Breast epithelium (tissue), 4 donors: ENCODE measurements around the gene NACC2. TPM values are rescaled to one million over a fixed set of nuclear protein-coding genes. Genes with fewer than 3 reads are reported as not detected.

ENCODE experiments used
- DNase-seq, 2 donors: peaks; one replicate each; pipeline ENCODE4 v3.0.0-alpha.2; 2019; ENCODE audit warnings: low spot score in 2 of 2
- H3K27ac ChIP-seq, 2 donors: fragments of 200-600 bp; sonication (generic) in 1 of 2; one replicate each; pipeline ENCODE4 v1.5.1; 2016 to 2019; ENCODE audit warnings: mild to moderate bottlenecking in 1 of 2
- H3K27me3 ChIP-seq, 2 donors: fragments of 200-600 bp; sonication (generic) in 1 of 2; one replicate each; pipeline versions ENCODE4 v1.5.1 to v1.6.0; 2017 to 2019; ENCODE audit warnings: control low read depth in 1 of 2, mild to moderate bottlenecking in 1 of 2
- H3K36me3 ChIP-seq: fragments of 200-600 bp; one replicate; pipeline ENCODE4 v1.5.1; 2019
- H3K4me1 ChIP-seq, 2 donors: fragments of 200-600 bp; sonication (generic); one replicate each; pipeline ENCODE4 v1.5.1; 2016 to 2019; ENCODE audit warnings: control low read depth in 1 of 2
- H3K4me3 ChIP-seq, 3 donors: fragments of 200-600 bp; sonication (generic); 1 replicate in 2 of 3; 2 replicates in 1 of 3; pipeline ENCODE4 v1.5.1; 2016 to 2019; ENCODE audit warnings: mild to moderate bottlenecking in 3 of 3, moderate library complexity in 2 of 3
- H3K9me3 ChIP-seq, 2 donors: fragments of 200-600 bp; sonication (generic) in 1 of 2; one replicate each; pipeline ENCODE4 v1.5.1; 2016 to 2019; ENCODE audit warnings: control low read depth in 1 of 2
- POLR2A ChIP-seq: fragments of 450-650 bp; IDR thresholded peaks from one replicate; pipeline ENCODE4 v1.6.1; 2016; ENCODE audit warnings: antibody characterized with exemption, mild to moderate bottlenecking, moderate library complexity
- POLR2AphosphoS5 ChIP-seq, 3 donors: sonication (generic); formaldehyde crosslinking; IDR thresholded peaks; one replicate each; pipeline ENCODE4 v1.6.1; 2017; ENCODE audit warnings: antibody characterized with exemption in 3 of 3
- intact Hi-C: fragments of 100-400 bp; cut with DNase I; formaldehyde crosslinking; loops from one replicate; pipeline ENCODE4 v1.15.1; 2023; ENCODE audit warnings: low total_unique reads
- total RNA-seq, 3 donors: library from RNA; depleted of rRNA; stranded (reverse); fragments of >200 nt; gene quantifications; one replicate each; pipeline ENCODE4 v1.1.0, GENCODE V29; 2016
- TF ChIP-seq, protein P1 (sequence below), 3 donors: fragments of 450-650 bp; IDR thresholded peaks; one replicate each; pipeline ENCODE4 v1.5.1; 2016 to 2017; ENCODE audit warnings: antibody characterized with exemption in 3 of 3, mild to moderate bottlenecking in 3 of 3, moderate library complexity in 3 of 3

Gene NACC2
- total RNA-seq, 3 donors from 2014 or later, result 14.0 to 24.2 (median 19.3) TPM

DNA sequence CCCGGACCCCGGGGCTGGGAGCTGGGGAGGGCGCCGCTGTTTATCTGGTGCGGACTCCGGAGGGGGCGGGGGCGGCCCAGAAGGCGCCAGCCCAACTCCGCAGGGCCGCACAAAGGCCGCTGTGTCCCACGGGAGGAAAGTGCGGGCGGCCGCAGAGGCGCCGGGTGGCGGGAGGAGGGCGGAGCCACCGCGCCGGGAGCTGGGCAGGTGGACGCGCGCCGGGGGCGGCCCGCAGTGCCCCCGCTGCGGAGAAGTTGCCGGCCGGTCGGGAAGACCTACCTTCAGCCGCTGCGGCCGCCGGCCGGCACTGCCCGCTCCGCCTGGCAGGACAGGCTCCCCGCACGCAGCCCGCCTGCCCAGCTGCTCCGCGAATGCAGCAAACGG lies 43.6 kb downstream of the NACC2 start:
- no peaks in the 10 kb centered on the region for H3K27me3 ChIP-seq
- H3K9me3 ChIP-seq, result no peaks in the 10 kb centered on the region
- DNase-seq, result no peak
- H3K27ac ChIP-seq, result peak overlapping the region; percentile 29 to 53
- intact Hi-C loops, result loop anchor here (2.0 kb wide), 1 partner anchor 31 kb away; no protein-coding TSS in a partner anchor
- H3K4me1 ChIP-seq, result peaks cover 10 to 22% of the 10 kb centered on the region in 2 donors
- no peaks in the 10 kb centered on the region for H3K36me3 ChIP-seq
- TF ChIP-seq POLR2AphosphoS5 (IDR thresholded peaks at IDR 0.05) (no peak), POLR2A (no peak)
- TF ChIP-seq, protein P1, sequence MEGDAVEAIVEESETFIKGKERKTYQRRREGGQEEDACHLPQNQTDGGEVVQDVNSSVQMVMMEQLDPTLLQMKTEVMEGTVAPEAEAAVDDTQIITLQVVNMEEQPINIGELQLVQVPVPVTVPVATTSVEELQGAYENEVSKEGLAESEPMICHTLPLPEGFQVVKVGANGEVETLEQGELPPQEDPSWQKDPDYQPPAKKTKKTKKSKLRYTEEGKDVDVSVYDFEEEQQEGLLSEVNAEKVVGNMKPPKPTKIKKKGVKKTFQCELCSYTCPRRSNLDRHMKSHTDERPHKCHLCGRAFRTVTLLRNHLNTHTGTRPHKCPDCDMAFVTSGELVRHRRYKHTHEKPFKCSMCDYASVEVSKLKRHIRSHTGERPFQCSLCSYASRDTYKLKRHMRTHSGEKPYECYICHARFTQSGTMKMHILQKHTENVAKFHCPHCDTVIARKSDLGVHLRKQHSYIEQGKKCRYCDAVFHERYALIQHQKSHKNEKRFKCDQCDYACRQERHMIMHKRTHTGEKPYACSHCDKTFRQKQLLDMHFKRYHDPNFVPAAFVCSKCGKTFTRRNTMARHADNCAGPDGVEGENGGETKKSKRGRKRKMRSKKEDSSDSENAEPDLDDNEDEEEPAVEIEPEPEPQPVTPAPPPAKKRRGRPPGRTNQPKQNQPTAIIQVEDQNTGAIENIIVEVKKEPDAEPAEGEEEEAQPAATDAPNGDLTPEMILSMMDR (IDR thresholded peaks at IDR 0.05), result no peak
- H3K4me3 ChIP-seq, result peak overlapping the region; percentile 35 to 67 (median 61)

- TF ChIP-seq POLR2AphosphoS5 (IDR thresholded peaks at IDR 0.05) (no peak), POLR2A (no peak)
- TF ChIP-seq, protein P1 (IDR thresholded peaks at IDR 0.05), result no peak
- H3K9me3 ChIP-seq, result no peaks in the 10 kb centered on the region
- peak overlapping the region; percentile 35 to 67 (median 61) for H3K4me3 ChIP-seq
- intact Hi-C loops, result loop anchor here (2.0 kb wide), 1 partner anchor 30 kb away; no protein-coding TSS in a partner anchor
- H3K36me3 ChIP-seq, result no peaks in the 10 kb centered on the region
- no peaks in the 10 kb centered on the region for H3K27me3 ChIP-seq
- H3K4me1 ChIP-seq, result peaks cover 10 to 22% of the 10 kb centered on the region in 2 donors
- DNase-seq, result peak in 1 of 2 donors; percentile 17
- peak overlapping the region in 1 of 2 donors; percentile 53 for H3K27ac ChIP-seq
These were observed 44.2 kb downstream of the NACC2 start for GRCh38 chr9:136050701-136051452.

DNA sequence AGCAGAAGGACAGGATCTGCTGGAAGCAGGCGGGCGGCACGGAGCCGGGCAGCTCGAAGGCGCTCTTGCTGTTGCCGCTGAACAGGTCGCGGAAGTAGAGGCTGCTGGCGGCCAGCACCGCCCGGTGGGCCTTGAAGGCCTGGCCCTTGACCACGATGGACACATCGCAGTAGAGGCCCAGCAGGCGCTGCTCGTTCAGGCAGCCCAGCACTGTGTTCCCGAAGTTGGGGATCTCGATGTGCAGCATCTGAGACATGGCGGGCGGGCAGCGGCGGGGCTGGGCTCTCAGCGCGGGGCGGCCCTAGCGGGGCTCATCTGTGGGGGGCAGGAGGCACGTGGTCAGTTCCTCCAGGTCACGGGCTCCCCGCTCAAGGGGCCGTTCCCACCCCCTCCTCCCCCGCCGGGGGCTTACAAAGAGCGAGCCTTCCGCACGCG lies 44.8 kb downstream of the NACC2 start:
- Histone ChIP-seq H3K27me3 (no peaks in the 10 kb centered on the region), H3K9me3 (no peaks in the 10 kb centered on the region), H3K27ac (peak overlapping the region in 1 of 2 donors; percentile 7), H3K4me3 (peak overlapping the region in 2 of 3 donors; percentile 61 to 67), H3K36me3 (no peaks in the 10 kb centered on the region), H3K4me1 (peaks cover 10 to 22% of the 10 kb centered on the region in 2 donors)
- intact Hi-C loops, result loop anchor here (2.0 kb wide), 1 partner anchor 29 kb away; no protein-coding TSS in a partner anchor
- no peak for TF ChIP-seq POLR2AphosphoS5 (IDR thresholded peaks at IDR 0.05)
- TF ChIP-seq POLR2A, result no peak
- TF ChIP-seq, protein P1 (IDR thresholded peaks at IDR 0.05), result no peak
- no peak for DNase-seq

DNA sequence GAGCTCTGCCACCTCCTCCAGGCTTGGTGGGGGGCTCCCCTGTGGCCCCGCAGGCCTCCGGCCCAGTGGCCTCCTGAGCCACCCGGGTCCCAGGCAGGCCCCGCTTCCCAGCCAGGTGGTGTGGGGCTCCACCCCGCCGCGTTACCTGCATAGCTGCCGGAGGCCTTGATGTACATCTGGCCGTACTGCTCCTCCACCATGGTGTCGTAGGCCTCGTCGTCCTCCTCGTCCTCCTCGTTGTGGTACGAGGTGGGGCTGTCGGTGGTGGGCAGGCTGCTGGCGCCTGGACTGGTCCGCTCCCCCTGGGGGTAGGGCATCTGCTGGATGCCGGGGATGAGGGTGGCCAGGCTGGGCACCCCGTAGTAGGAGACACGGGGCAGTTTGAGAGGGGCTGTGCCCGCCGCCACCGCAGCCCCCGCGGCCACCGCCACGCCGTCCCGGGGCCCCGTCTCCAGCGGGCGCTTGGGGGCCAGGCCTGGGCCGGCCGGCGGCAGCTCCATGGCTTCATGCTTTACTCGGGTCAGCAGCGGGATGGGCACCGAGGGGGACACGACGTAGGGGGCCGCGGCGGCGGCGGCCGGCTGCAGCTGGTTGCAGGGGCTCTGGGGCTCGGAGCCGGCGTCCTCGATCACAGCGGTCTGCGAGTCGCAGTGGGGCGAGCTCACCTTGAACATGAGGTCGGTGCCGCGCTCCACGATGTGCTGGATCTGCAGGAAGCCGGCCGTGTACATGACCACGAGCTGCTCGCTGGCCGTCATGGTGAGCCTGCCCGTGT lies 45.4 kb downstream of the NACC2 start:
- peaks cover 10 to 22% of the 10 kb centered on the region in 2 donors for H3K4me1 ChIP-seq
- H3K9me3 ChIP-seq, result no peaks in the 10 kb centered on the region
- no peak overlapping the region for H3K4me3 ChIP-seq
- no peak for TF ChIP-seq POLR2A
- TF ChIP-seq POLR2AphosphoS5 (IDR thresholded peaks at IDR 0.05), result no peak
- TF ChIP-seq, protein P1 (IDR thresholded peaks at IDR 0.05), result no peak
- no peak overlapping the region for H3K27ac ChIP-seq
- no peaks in the 10 kb centered on the region for H3K36me3 ChIP-seq
- DNase-seq, result no peak
- no peaks in the 10 kb centered on the region for H3K27me3 ChIP-seq
- intact Hi-C loops, result loop anchor here (2.0 kb wide), 1 partner anchor 29 kb away; no protein-coding TSS in a partner anchor
